Right forelimb (tissue), 1 donor: ENCODE results near the gene MTFP1.
"Not testable (repeated sequence)": the region's sequence is repeated elsewhere in the genome, so short reads cannot be mapped to it uniquely, and the experiment has no call there.

ENCODE experiments used
- DNase-seq: peaks from one replicate; pipeline ENCODE4 v3.0.0-alpha.2; 2018

Gene MTFP1

GRCh38 chr22:30426388-30427353 is 1.1 kb downstream of the MTFP1 start:
- peak; percentile 83 for DNase-seq

- no peak for DNase-seq
Observed at GRCh38 chr22:30427871-30428270, 2.3 kb downstream of the MTFP1 start.

GRCh38 chr22:30429887-30430286 is 4.3 kb downstream of the MTFP1 start:
- DNase-seq = no peak

- no peak for DNase-seq
Observed at GRCh38 chr22:30430933-30431332, 5.4 kb downstream of the MTFP1 start.

- no peak for DNase-seq
Observed at GRCh38 chr22:30432096-30432495, 6.5 kb downstream of the MTFP1 start.

GRCh38 chr22:30432520-30432919 is 7.0 kb downstream of the MTFP1 start:
- DNase-seq = no peak

GRCh38 chr22:30433227-30433626 is 7.7 kb downstream of the MTFP1 start:
- no peak for DNase-seq

GRCh38 chr22:30433773-30434172 is 8.2 kb downstream of the MTFP1 start:
- no peak for DNase-seq

GRCh38 chr22:30434843-30435242 is 9.3 kb downstream of the MTFP1 start:
- no peak for DNase-seq

- DNase-seq = no peak
Observed at GRCh38 chr22:30435674-30436126, 10.1 kb downstream of the MTFP1 start.

GRCh38 chr22:30436196-30436595 is 10.6 kb downstream of the MTFP1 start:
- no peak for DNase-seq

- no peak for DNase-seq
Observed at GRCh38 chr22:30438559-30438958, 13.0 kb downstream of the MTFP1 start.

GRCh38 chr22:30439226-30439625 is 13.7 kb downstream of the MTFP1 start:
- DNase-seq = no peak

- no peak for DNase-seq
Observed at GRCh38 chr22:30439836-30440235, 14.3 kb downstream of the MTFP1 start.

- no peak for DNase-seq
Observed at GRCh38 chr22:30441088-30441487, 15.5 kb downstream of the MTFP1 start.

GRCh38 chr22:30444632-30445437 is 19.3 kb downstream of the MTFP1 start:
- peak; percentile 63 for DNase-seq

- no peak for DNase-seq
Observed at GRCh38 chr22:30445438-30446145, 20.0 kb downstream of the MTFP1 start.

GRCh38 chr22:30447656-30448055 is 22.1 kb downstream of the MTFP1 start:
- DNase-seq = no peak

GRCh38 chr22:30451488-30451887 is 25.9 kb downstream of the MTFP1 start:
- DNase-seq = not testable (repeated sequence)

- no peak for DNase-seq
Observed at GRCh38 chr22:30452861-30453260, 27.3 kb downstream of the MTFP1 start.

- DNase-seq = no peak
Observed at GRCh38 chr22:30453731-30454510, 28.4 kb downstream of the MTFP1 start.
